Smooth muscle cell of bladder (primary cell): Measurements from ENCODE around the gene ZNF285. TPM values are rescaled to one million over a fixed set of nuclear protein-coding genes. Genes with fewer than 3 reads are reported as not detected.

Experiments
- total RNA-seq: library from RNA; depleted of rRNA; stranded (reverse); fragments of >200 nt; gene quantifications from 2 replicates; pipeline ENCODE4 v1.2.3, GENCODE V29; 2014

Gene ZNF285
- 2.0 and 2.4 TPM in 2 replicates for total RNA-seq

DNA sequence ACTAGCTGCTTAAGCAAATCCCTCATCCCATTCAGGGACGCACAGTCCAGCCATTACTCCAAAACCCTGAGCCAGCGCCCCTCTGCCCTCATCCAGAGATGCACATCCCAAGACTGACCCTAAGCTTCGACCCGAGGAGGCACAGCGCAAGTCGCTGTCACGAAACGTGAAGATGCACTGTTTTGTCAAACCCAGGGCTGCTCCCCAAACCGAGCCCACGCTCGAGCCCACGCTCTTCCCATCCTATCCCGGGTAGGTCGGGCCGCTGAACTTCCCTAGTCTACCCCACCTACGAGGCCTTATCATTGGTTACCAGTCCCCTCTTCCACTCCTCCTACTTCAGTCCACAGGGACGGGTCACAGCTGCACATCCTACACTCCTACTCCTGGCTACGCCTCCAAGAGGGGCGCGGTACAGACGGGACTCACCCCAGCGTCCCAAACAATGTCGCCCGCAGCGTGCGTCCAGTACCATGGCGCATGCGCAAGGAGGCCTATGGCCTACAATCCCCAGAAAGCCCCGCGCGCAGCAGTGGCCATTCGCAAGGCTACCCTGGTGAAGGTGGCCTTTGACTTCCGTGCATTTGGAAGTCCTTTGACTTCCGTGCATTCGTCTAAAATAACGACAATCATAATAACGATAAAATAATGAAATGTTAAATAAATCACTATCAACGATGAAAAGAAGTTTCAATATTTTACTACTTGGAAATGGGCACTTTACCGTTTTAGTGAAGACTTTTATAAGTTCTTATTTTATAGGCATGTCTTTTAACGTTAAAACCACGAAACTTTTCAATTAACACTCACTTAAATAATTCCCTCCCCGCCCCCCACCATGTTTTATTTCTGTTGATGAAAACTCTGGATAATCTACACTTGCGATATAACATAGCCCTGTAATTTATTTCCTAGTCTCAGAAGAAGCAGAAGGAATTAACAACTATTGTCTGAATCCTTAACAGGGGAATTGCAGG, at the start of gene ZNF285:
Gene ZNF285 (minus strand): TSS at position 470 of the 977 bp plus-strand sequence. CDS start 4,395 bp downstream, outside the sequence.

DNA sequence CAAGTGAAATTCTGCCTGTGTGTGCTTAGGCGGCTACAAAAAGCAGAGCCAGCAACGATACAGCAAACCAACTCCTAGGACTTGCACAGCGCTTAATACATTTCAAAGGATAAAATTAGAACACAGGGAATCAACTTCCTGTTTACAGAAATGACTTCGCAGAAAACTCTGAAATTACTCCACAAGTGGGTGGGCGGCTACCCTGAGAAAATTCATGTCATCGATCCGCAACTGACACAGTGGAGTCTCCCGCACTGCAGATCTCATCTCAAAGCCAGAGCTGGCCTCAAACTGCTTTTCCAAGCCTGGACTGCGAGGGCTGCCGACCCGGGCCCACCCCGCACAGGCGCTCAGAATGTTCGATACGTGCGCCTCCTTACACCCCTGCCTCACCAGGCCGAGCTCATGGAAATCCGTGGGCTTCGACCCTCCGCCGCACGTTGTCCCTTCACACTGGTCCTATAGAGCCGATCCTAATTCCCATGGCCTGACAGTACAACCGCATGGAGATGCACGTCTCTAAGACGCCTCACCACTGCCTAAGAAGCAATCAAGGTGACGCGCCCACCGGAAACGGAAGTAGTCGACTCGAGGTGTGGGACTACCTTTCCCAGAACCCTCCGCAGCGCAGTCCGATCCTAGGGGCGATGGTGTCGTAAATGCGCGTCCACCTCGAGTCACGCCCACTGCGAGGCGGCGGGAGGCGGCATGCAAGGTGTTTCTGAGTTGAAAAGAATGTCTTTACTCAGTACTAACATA, 46.7 kb upstream of the ZNF285 start, which contains the start of gene ZNF229:
Gene ZNF229 (minus strand): TSS at position 557 of the 759 bp plus-strand sequence. CDS start 5,625 bp downstream, outside the sequence.

DNA sequence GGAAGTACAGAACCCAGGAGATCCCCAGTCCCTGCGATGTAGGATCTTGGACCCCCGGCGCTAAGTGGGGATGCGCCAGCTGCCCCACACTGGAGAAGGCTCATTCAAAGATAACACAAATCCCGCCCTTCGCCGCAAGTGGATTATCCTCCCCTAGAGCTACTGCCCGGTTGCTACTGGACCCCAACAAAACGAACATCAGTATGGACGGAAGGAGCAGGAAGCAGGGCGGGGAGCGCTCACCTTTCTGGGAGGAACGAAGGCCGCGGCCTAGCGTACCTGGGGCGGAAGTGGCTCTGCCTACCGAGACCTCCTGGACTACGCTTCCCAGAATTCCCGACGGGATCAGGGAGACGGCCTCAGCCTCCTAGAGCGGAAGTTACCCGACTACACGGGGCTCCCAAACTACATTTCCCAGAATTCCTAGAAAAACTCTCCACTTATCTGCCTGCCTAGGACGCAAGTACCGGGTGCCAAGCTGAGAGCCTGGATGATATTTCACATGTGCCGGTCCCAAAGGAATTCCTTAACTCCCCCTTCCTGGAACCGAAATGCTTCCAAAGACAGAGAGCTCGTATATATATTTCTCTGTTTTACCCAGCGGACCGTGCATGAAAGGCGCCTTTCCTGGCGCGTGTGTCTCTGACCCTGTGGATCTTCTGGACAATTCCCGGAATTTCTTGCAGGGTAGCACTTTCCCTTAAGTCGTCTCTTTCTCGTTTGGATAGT, 44.9 kb downstream of the ZNF285 start, which contains the start of gene ZNF112:
Gene ZNF112 (minus strand): TSS at position 298 of the 729 bp plus-strand sequence. CDS start 16,141 bp downstream, outside the sequence.

Other genes starting within 250 kb of the ZNF285 start
- 21.1 and 22.9 TPM in 2 replicates for gene ZNF226, start 236.5 kb downstream of the ZNF285 start, total RNA-seq
- 18.6 and 18.9 TPM in 2 replicates for gene ZNF227, start 189.1 kb downstream of the ZNF285 start, total RNA-seq
- 0.83 and 1.7 TPM in 2 replicates for gene ZNF233, start 141.7 kb downstream of the ZNF285 start, total RNA-seq
- 2.3 and 2.6 TPM in 2 replicates for gene ZNF235, start 96.6 kb downstream of the ZNF285 start, total RNA-seq
- gene ZNF112, start 44.9 kb downstream of the ZNF285 start, total RNA-seq, result 6.8 and 8.6 TPM in 2 replicates
- gene ZNF229, start 46.9 kb upstream of the ZNF285 start, total RNA-seq, result 12.2 and 13.5 TPM in 2 replicates
- 5.7 and 7.1 TPM in 2 replicates for gene ZNF180, start 98.9 kb upstream of the ZNF285 start, total RNA-seq
- not detected in 2 replicates for gene CEACAM20, start 128.1 kb upstream of the ZNF285 start, total RNA-seq
- not detected in 2 replicates for gene IGSF23, start 212.0 kb upstream of the ZNF285 start, total RNA-seq
- gene PVR, start 242.3 kb upstream of the ZNF285 start, total RNA-seq, result 40.5 and 52.5 TPM in 2 replicates